ENCODE data around the gene SLC25A11. TPM values are rescaled to one million over a fixed set of nuclear protein-coding genes. Genes with fewer than 3 reads are reported as not detected.

The SLC25A11 gene
- 50.6 to 71.8 TPM (median 68.6 TPM) in 5 replicates for total RNA-seq (2022; extraction: Qiagen RNA extraction)

DNA sequence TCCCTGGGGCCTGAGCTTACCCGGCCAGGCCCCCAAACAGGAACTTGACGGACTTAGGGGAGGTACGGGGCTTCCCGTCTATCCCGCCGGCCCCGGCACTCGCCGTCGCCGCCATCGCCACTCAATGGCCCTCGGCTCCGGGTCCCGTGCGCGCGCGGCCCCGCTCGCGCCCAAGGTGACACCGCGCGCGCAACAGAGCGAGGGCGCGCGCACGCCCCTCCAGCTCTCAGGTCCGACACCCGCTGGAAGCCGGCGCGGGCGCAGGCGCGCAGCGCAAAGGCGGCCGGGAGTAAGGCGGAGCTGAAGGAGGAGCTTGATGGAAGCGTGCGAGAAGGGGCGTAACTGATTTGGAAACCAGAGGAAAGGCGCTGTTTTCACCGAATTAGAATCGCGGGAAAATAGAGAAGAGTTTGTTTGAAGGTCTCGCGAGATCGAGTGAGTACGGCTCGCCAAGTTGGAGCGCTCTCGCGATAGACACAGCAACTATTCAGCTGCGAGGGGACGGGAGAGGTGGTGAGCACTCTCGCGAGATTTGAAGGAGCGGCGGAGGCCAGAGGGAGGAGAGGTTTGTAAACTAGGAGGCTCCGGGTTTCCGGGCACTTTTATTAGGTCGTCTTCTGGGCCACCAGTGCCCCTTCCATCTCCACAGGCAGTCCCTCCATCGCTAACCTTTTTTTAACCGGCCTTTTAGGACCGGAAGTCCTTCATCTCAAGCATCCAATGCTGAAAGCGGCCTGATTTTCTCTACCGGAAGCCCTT, at the start of gene SLC25A11, which contains the start of gene RNF167:
TSS of gene SLC25A11 (minus strand) at position 251 of the 759 bp plus-strand sequence. CDS start at position 115, 136 bp downstream.
TSS of gene RNF167 (plus strand) at position 473 of the 759 bp plus-strand sequence. CDS start 642 bp downstream, outside the sequence.

DNA sequence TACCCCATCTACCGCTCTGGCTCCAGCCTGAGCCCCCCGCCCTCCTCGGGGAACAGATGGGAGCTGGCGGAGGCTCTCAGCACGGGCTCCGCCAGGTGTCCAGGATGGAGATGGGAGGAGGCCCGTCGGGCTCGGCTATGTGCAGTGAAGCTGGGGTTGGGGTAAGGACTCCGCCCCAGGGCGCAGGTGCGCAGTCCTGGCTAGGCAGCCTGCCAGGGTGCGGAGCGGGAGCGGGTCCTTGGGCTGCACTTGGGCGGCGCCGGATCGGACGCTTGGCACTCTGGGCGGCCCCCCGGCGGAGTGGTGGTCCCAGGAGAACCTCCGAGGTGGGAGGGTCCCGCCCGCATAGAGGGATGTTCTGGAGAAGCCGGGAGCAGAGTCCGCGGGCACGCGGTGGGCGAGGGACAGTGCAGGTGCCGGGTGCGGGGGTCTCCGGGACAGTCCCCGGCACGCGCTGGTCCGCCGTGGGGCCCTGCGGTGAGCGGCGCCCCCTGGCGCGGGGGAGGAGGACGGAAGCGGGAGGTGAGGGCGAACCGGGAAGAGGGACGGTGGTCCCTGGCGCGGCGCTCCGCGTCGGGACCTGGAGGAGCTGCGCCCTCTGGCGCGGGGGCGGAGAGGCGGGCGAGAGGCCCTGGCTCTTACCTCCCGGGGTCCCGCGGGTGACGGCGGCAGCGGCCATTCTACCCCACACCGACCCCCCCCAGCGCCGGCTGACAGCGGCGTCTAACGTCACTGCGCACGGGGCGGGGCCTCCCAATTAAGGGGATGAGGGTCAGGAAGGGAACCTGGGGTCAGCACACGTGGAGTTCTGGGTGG, 47.3 kb upstream of the SLC25A11 start, which contains the start of gene CAMTA2:
TSS of gene CAMTA2 (minus strand) at position 725 of the 816 bp plus-strand sequence. CDS start 1,453 bp downstream, outside the sequence.

DNA sequence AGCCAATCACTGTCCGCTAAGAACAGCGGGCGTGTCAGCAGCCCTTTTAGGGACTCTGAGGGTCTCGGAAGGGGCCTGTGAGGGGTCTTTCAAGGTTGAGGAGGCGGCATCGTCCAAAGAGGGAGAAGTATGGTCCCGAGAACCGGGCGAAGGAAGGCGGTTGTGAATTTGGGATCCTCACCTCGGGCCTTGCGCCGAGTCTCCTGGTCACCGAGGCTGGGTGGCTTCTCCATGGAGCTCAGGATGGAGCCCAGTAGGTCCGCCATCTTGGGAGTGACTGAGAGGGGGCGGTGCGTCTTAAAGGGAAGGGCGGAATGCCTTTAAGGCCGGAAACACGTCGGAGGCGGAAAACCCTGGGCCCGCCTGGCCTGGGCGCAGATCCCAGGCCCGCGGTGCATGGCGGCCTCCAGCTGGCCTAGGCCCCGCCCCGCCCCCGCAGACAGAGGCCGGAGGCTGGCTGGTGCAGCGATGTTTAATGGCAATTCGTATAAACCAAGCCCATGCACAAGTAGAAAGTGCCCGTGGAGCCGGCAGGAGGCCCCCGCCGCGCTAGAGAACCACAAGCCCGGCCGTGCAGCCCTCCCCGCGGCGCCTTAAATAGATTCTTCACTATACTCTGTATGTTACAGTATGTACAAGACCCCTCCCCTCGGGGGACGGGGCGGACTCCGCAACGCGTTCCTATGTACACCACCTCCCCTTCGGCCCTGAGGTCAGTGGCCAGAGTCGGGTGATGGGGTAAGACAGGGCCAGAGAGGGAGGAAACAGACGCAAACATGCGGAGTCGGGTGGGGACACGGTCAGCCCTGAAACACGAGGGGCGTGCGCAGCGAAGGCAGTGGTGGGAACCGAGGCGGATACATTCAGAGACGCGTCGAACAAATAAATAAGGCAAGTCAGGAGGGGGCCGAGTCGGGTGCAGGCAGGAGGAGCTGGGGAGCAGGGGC, 28.0 kb upstream of the SLC25A11 start, which contains the start of gene SPAG7:
TSS of gene SPAG7 (minus strand) at position 279 of the 947 bp plus-strand sequence. CDS start at position 266, 13 bp downstream.

GRCh38 chr17:4950746-4951204, 10.9 kb upstream of the SLC25A11 start, which contains the start of gene ENO3:
Gene ENO3, plus strand, starts transcription at chr17:4951119. Its CDS starts 711 bp downstream, at chr17:4951830.

GRCh38 chr17:4948166-4948930, 8.5 kb upstream of the SLC25A11 start, which contains the start of gene PFN1:
Gene PFN1, minus strand, starts transcription at chr17:4948530. Its CDS starts 136 bp downstream, at chr17:4948394.

GRCh38 chr17:4931963-4932362, 7.9 kb downstream of the SLC25A11 start, which contains the start of gene GP1BA:
Gene GP1BA, plus strand, starts transcription at chr17:4932277. Its CDS starts 328 bp downstream, at chr17:4932605.

GRCh38 chr17:4903051-4903818, 36.6 kb downstream of the SLC25A11 start, which contains the start of gene CHRNE:
Gene CHRNE, minus strand, starts transcription at chr17:4903098. Its CDS starts 35 bp downstream, at chr17:4903063.

GRCh38 chr17:4899341-4900230, 40.3 kb downstream of the SLC25A11 start, which contains the start of gene C17orf107:
Gene C17orf107, plus strand, starts transcription at chr17:4899536. Its CDS starts 227 bp downstream, at chr17:4899763.

Other genes with a start within 250 kb of the SLC25A11 start
- 61.4 to 74.7 TPM (median 73.3 TPM) in 5 replicates for gene PELP1, start 235.9 kb downstream of the SLC25A11 start, total RNA-seq (2022; extraction: Qiagen RNA extraction)
- gene ARRB2, start 229.4 kb downstream of the SLC25A11 start, total RNA-seq (2022; extraction: Qiagen RNA extraction), result 45.4 to 63.2 TPM (median 52.9 TPM) in 5 replicates
- 39.6 to 43.6 TPM (median 40.6 TPM) in 5 replicates for gene MED11, start 208.6 kb downstream of the SLC25A11 start, total RNA-seq (2022; extraction: Qiagen RNA extraction)
- 0.28 to 0.48 TPM (median 0.40 TPM) in 5 replicates for gene ZMYND15, start 200.2 kb downstream of the SLC25A11 start, total RNA-seq (2022; extraction: Qiagen RNA extraction)
- 12.9 to 17.1 TPM (median 15.5 TPM) in 5 replicates for gene CXCL16, start 200.1 kb downstream of the SLC25A11 start, total RNA-seq (2022; extraction: Qiagen RNA extraction)
- gene TM4SF5, start 168.2 kb downstream of the SLC25A11 start, total RNA-seq (2022; extraction: Qiagen RNA extraction), result 0.45 to 0.94 TPM (median 0.63 TPM) in 5 replicates
- gene VMO1, start 153.7 kb downstream of the SLC25A11 start, total RNA-seq (2022; extraction: Qiagen RNA extraction), result 0.39 to 1.4 TPM (median 0.76 TPM) in 5 replicates
- 0.08 to 0.18 TPM in 2 of 5 replicates, not detected in the others for gene GLTPD2, start 151.1 kb downstream of the SLC25A11 start, total RNA-seq (2022; extraction: Qiagen RNA extraction)
- 460 to 509 TPM (median 497 TPM) in 5 replicates for gene PSMB6, start 143.9 kb downstream of the SLC25A11 start, total RNA-seq (2022; extraction: Qiagen RNA extraction)
- 20.2 to 23.9 TPM (median 21.6 TPM) in 5 replicates for gene PLD2, start 132.9 kb downstream of the SLC25A11 start, total RNA-seq (2022; extraction: Qiagen RNA extraction)
- gene MINK1, start 106.7 kb downstream of the SLC25A11 start, total RNA-seq (2022; extraction: Qiagen RNA extraction), result 50.0 to 59.9 TPM (median 53.5 TPM) in 5 replicates
- gene C17orf107, start 40.5 kb downstream of the SLC25A11 start, total RNA-seq (2022; extraction: Qiagen RNA extraction), result 0.17 to 0.30 TPM (median 0.26 TPM) in 5 replicates
- 0.05 to 0.14 TPM (median 0.11 TPM) in 4 of 5 replicates, not detected in the other for gene CHRNE, start 36.9 kb downstream of the SLC25A11 start, total RNA-seq (2022; extraction: Qiagen RNA extraction)
- not detected in 5 replicates for gene GP1BA, start 7.8 kb downstream of the SLC25A11 start, total RNA-seq (2022; extraction: Qiagen RNA extraction)
- gene RNF167, start 222 bp upstream of the SLC25A11 start, total RNA-seq (2022; extraction: Qiagen RNA extraction), result 87.5 to 144 TPM (median 123 TPM) in 5 replicates
- gene PFN1, start 8.5 kb upstream of the SLC25A11 start, total RNA-seq (2022; extraction: Qiagen RNA extraction), result 2,518 to 3,013 TPM (median 2,877 TPM) in 5 replicates
- gene ENO3, start 11.1 kb upstream of the SLC25A11 start, total RNA-seq (2022; extraction: Qiagen RNA extraction), result 37.7 to 50.5 TPM (median 43.7 TPM) in 5 replicates
- gene SPAG7, start 27.8 kb upstream of the SLC25A11 start, total RNA-seq (2022; extraction: Qiagen RNA extraction), result 68.0 to 87.9 TPM (median 71.6 TPM) in 5 replicates
- gene CAMTA2, start 47.6 kb upstream of the SLC25A11 start, total RNA-seq (2022; extraction: Qiagen RNA extraction), result 25.7 to 38.5 TPM (median 34.5 TPM) in 5 replicates
- 1.4 to 1.9 TPM (median 1.6 TPM) in 5 replicates for gene INCA1, start 57.5 kb upstream of the SLC25A11 start, total RNA-seq (2022; extraction: Qiagen RNA extraction)
- 97.5 to 119 TPM (median 110 TPM) in 5 replicates for gene KIF1C, start 57.9 kb upstream of the SLC25A11 start, total RNA-seq (2022; extraction: Qiagen RNA extraction)
- 0.38 to 0.99 TPM (median 0.79 TPM) in 5 replicates for gene SLC52A1, start 95.4 kb upstream of the SLC25A11 start, total RNA-seq (2022; extraction: Qiagen RNA extraction)
- gene ZFP3, start 138.4 kb upstream of the SLC25A11 start, total RNA-seq (2022; extraction: Qiagen RNA extraction), result 0.82 to 1.1 TPM (median 1.0 TPM) in 5 replicates
- 3.7 to 4.2 TPM (median 3.9 TPM) in 5 replicates for gene ZNF232, start 171.8 kb upstream of the SLC25A11 start, total RNA-seq (2022; extraction: Qiagen RNA extraction)
- gene USP6, start 176.0 kb upstream of the SLC25A11 start, total RNA-seq (2022; extraction: Qiagen RNA extraction), result 0.01 to 0.03 TPM (median 0.02 TPM) in 4 of 5 replicates, not detected in the other